HL-60/S4 (cell line): ENCODE measurements around the gene NLRC5.

Experiments used
- in situ Hi-C: fragments of 300-500 bp; cut with MboI; formaldehyde crosslinking; loops from 2 replicates; pipeline ENCODE4 v1.14.3; 2022; ENCODE audit warnings: low sequenced_read_pairs

Gene NLRC5

DNA sequence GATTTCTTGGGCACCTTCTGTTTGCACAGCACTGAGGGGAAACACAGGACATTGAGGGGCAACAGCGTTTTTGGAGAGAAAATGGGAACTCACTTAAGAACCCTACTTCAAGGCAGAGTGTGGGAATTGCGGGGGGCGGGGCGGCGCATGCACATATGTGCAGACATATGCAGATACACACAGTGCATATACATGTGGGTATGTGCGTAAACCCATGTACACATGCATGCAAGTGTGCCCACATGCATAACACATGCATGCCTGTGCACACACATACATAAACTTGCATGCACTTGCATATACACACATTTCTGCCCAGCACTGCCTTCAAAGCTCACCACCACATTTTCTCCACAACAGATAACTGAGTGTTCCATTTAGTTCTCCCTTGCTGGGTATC is 32.4 kb downstream of the NLRC5 start:
- in situ Hi-C loops: no loop called here

DNA sequence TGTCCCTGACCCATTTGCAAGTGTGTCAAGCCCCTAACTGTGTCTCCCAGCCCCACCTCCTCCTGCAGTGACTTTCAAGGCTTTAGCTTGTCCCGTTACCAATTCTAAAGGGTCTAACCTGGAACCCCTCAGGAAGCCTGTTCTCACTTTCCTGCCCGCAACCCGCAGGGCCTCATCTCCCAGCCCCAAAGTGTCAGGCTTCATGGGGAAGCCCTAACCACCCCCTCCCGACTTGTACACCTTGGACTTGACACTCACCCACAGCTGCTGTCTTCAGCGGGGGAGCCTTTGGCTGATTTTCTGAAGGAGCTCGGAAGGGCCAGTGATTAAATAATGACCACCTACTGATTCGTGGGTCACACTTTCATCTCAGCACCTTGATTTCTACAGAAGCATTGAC is 33.1 kb downstream of the NLRC5 start:
- in situ Hi-C loops: no loop called here

DNA sequence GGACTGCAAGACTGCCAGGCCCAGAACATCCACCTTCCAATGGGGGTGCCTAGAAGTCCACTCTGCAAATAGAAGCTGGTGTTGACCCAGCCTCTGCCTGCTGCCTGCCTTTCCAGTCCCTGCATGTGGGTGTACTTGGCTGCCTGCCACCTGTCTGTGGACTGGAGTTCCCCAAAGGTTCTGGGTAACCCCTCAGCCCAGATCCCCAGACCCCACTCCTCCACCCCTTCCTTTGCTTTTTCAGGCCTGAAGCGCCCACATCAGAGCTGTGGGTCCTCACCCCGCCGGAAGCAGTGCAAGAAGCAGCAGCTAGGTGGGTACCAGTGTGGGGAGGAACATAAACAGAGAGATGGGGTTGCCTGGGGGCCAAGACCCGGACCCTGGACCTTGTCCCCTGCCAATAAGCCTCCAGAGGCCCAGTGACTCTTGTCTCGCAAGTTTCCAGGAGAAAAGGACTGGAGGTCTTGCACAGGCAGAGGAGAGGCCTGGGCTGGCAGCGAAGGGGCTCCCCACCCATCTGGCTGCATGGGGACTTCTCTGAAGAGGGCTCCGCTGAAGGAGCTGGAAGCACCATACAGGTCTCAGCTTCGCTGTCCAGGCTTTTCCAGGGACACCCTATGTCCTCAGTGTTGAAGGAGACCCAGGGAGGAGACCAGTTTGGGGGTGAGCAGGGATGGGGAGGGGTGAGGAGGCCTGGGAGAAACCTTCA is 34.3 kb downstream of the NLRC5 start:
- in situ Hi-C loops: no loop called here

DNA sequence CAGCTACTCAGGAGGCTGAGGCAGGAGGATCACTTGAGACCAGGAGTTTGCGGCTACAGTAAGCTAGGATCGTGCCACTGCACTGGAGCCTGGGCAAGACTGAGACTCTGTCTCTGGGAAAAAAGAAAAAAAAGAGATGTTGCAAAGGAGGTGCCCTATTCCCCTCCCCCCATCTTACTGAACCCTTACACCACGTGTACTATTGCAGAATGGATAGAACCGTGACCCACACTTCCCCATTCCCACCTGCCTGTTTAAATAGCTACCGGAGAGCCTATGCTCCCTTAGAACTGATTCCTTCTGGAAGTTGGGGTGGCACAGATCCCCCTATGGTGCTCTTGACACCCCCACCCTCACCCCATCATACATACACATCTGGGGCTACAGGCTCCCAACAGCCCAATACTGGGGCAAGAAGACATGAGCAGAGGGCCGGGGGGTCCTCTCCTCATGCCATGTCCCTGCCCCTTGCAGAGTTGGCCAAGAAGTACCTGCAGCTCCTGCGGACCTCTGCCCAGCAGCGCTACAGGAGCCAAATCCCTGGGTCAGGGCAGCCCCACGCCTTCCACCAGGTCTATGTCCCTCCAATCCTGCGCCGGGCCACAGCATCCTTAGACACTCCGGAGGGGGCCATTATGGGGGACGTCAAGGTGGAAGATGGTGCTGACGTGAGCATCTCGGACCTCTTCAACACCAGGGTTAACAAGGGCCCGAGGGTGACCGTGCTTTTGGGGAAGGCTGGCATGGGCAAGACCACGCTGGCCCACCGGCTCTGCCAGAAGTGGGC is 35.7 kb downstream of the NLRC5 start:
- in situ Hi-C loops: no loop called here

DNA sequence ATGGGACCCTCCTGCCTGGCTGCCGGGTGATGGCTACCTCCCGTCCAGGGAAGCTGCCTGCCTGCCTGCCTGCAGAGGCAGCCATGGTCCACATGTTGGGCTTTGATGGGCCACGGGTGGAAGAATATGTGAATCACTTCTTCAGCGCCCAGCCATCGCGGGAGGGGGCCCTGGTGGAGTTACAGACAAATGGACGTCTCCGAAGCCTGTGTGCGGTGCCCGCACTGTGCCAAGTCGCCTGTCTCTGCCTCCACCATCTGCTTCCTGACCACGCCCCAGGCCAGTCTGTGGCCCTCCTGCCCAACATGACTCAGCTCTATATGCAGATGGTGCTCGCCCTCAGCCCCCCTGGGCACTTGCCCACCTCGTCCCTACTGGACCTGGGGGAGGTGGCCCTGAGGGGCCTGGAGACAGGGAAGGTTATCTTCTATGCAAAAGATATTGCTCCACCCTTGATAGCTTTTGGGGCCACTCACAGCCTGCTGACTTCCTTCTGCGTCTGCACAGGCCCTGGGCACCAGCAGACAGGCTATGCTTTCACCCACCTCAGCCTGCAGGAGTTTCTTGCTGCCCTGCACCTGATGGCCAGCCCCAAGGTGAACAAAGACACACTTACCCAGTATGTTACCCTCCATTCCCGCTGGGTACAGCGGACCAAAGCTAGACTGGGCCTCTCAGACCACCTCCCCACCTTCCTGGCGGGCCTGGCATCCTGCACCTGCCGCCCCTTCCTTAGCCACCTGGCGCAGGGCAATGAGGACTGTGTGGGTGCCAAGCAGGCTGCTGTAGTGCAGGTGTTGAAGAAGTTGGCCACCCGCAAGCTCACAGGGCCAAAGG is 36.8 kb downstream of the NLRC5 start:
- in situ Hi-C loops: no loop called here

DNA sequence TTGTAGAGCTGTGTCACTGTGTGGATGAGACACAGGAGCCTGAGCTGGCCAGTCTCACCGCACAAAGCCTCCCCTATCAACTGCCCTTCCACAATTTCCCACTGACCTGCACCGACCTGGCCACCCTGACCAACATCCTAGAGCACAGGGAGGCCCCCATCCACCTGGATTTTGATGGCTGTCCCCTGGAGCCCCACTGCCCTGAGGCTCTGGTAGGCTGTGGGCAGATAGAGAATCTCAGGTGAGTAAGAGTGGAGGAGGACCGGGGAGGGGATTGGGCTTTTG is 37.4 kb downstream of the NLRC5 start:
- in situ Hi-C loops: no loop called here

DNA sequence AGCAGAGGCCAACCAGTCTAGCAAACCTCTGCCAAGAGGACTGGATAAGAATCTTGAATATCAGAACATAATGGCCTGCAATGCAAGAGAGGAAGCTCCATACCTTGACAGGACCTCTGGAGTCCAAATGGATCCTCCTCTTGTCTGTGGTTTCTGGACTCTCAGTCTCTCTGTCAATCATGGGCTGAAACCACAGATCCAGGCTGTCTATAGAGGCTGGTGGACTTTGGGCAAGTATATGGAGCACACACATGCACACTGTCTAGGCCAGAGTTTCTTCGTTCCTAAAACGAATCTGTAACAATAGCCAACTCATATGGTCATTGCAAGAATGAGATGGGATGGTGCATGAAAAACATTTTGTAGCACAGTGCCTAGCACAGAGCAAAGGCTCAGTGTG is 37.7 kb downstream of the NLRC5 start:
- in situ Hi-C loops: no loop called here

DNA sequence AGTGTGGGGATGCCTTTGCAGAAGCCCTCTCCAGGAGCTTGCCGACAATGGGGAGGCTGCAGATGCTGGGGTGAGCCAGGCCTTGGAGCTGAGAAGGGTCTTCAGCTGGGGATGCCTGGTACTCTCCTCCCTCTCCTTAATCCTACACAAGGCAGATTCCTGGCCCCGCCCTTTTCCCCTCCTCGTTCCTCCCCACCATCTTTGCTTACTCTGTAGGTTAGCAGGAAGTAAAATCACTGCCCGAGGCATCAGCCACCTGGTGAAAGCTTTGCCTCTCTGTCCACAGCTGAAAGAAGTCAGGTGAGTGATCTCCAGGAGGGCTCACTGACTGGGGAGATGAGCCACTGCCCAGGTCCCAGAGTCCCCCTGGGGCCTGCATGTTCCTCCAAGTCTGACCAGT is 38.7 kb downstream of the NLRC5 start:
- in situ Hi-C loops: no loop called here

DNA sequence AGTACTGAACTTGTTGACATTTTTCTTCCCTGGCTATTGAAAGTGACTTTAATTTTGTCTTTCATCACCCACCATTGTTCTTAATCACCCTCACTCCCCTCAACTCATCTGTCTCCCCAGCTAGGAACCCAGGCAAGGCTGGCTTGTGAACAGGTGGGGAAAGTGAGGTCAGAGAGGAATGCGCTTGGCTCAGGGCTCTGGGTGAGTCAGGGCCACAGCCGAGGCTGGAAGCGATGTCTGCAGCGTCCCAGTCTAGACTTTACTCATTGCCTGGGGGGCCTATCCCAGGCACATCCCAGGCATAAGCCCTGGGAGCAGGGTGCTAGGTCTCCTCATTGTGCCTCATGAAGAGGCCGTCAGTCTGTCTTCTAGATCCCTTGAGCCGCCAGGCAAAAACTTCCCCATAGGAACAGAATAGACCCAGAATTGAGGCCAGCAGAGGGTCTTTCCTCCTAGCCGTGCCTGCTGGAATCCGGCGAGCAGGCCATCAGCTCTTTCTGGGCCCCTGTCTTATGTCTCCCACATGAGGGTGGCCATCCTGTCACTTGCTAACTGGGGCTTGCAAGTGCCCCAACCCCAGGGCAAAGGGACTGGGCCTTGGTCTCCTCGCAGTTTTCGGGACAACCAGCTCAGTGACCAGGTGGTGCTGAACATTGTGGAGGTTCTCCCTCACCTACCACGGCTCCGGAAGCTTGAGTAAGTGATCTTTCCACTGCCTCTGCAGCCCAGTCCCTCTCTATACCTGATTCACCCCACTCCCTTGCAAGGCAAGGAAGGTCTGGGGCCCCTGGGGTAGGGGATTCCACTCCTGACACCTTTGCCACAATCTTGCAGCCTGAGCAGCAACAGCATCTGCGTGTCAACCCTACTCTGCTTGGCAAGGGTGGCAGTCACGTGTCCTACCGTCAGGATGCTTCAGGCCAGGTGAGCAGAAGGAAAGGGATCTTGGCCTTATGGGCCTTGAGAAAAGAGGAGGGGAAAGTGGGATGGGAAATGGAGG is 40.1 kb downstream of the NLRC5 start:
- in situ Hi-C loops: no loop called here

DNA sequence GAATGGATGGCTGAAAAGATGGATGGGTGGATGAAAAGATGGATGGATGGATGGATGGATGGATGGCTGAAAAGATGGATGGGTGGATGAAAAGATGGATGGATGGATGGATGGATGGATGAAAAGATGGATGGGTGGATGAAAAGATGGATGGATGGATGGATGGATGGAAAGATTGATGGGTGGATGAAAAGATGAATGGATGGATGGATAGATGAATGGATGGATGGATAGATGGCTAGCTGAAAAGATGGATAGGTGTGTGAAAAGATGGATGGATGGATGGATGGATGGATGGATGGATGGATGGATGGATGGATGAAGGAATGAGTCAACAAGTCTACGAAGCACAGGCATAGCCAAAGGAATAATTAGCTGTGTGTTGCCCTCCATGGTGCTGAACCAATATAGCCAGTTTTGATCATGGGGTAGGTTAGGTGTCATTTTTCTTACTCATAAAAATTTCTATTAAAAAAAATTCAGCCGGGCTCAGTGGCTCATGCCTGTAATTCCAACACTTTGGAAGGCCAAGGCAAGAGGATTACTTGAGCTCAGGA is 41.1 kb downstream of the NLRC5 start:
- in situ Hi-C loops: no loop called here

DNA sequence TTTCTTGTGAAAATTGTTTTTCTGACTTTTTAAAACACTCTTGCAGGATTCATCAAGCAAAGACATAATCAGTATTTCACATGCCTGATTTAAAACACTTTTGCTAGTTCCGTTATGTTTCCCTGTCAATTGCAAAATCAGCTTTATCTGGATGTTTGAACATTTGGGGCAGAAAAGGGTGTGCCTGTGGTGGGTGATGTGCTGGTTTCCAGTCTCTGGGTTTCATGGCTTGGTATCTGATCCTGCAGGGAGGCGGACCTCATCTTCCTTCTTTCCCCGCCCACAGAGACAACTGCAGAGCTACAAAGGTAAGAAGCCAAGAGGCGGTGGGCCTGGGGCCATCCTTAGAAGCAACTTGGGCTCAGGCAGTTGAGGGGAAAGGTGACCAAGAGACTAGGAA is 41.8 kb downstream of the NLRC5 start:
- in situ Hi-C loops: no loop called here

DNA sequence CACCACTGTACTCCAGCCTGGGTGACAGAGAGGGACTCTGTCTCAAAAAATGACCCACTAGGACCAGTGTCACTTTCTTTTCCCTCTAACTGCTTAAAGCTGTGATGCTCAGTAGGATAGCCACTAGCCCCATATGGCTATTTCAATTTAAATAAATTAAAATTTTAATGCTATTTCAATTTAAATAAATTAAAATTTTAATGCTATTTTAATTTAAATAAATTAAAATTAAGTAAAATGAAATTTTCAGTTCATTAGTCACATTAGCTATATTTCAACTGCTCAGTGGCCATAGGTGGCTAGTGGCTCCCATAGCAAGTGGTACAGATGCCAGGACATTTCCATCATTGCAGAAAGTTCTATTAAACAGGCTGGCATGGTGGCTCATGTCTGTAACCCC is 43.0 kb downstream of the NLRC5 start:
- in situ Hi-C loops: no loop called here

DNA sequence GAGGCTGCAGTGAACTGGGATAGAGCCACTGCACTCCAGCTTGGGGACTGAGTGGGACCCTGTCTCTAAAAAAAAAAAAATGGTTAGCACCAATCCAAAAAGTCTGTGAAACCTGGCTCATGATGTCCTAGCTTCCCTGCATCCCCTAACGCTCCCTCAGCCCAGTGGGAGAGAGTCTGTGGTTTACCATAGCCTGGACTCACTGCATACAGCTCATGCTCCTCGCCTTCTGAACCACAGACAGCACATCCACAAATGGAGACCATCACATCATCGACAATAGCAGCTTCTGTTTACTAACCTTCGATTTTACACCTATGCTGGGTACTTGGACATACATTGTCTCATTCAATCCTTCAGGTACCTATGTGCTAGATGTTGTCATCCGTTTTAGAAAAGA is 43.6 kb downstream of the NLRC5 start:
- in situ Hi-C loops: no loop called here

DNA sequence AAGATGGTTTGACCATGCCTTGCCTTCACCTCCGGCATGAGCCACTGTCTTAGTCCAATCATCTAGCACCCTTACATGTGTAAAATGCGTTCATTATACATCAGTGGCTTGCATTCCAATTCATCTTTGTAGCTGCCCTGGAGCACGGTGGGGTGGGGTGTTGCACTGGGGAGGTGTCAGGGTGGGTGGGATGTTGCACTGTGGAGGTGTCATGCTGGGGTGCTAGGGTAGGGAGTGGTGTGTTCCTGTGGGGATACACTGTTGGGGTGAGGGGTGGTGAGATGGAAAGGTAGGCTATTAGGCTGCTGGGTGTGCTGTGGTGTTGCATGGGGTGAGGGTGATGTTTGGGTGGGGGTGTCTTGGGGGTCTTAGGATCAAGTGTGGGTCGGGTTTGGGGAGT is 47.0 kb downstream of the NLRC5 start:
- in situ Hi-C loops: no loop called here

DNA sequence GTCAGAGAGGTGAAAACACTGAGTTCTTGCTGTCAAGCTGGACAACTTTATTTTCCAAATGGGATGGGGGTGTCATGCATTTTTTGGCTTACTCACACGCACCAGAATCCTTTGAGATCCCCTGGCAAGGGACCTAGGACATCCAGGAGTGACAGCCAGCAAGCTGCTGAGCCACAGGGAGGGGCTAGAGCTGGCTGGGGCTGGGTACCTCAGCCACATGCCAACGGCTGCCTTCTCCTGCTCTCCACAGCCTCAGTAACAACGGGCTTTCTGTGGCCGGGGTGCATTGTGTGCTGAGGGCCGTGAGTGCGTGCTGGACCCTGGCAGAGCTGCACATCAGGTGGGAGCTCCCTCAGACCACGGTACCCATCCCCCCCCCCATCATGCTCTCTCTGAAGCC is 47.6 kb downstream of the NLRC5 start:
- in situ Hi-C loops: no loop called here

DNA sequence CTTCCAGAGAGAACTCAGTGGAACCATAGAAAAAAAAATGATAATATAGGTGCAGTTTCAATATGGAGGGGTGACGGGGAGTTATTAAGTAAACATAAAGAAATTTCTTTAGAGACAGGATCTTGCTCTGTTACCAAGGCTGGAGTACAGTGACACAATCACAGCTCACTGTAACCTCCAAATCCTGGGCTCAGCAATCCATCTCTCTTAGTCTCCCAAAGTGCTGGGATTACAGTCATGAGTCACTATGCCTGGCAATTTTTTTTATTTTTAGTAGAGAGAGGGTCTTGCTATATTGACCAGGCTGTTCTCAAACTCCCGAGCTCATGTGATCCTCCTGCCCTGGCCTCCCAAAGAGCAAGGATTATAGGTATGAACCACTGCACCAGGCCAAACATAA is 48.8 kb downstream of the NLRC5 start:
- in situ Hi-C loops: no loop called here

DNA sequence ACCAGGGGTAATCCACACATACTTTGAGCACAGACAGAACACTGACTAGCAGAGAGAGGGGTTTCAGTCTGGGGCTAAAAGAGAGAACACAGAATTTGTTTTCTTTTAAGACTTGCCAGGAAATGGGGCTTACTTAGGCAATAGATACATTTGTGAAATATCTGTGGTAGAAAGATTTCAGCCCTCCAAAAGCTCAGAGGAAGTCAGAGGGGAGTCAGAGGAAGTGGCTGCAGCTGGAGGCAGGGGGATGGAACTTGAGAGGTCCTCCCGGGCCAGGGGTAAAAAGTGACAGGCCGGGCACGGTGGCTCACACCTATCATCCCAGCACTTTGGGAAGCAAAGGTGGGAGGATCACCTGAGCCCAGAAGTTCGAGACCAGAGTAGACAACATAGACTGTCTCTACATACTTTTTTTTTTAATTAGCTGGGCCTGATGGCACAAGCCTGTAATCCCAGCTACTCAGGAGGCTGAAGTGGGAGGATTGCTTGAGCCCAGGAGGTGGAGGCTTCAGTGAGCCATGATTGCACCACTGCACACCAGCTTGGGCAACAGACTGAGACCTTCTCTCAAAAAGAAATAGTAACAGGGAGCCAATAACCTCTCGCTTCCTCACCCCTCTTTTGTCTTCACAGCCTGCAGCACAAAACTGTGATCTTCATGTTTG is 49.9 kb downstream of the NLRC5 start:
- in situ Hi-C loops: no loop called here

DNA sequence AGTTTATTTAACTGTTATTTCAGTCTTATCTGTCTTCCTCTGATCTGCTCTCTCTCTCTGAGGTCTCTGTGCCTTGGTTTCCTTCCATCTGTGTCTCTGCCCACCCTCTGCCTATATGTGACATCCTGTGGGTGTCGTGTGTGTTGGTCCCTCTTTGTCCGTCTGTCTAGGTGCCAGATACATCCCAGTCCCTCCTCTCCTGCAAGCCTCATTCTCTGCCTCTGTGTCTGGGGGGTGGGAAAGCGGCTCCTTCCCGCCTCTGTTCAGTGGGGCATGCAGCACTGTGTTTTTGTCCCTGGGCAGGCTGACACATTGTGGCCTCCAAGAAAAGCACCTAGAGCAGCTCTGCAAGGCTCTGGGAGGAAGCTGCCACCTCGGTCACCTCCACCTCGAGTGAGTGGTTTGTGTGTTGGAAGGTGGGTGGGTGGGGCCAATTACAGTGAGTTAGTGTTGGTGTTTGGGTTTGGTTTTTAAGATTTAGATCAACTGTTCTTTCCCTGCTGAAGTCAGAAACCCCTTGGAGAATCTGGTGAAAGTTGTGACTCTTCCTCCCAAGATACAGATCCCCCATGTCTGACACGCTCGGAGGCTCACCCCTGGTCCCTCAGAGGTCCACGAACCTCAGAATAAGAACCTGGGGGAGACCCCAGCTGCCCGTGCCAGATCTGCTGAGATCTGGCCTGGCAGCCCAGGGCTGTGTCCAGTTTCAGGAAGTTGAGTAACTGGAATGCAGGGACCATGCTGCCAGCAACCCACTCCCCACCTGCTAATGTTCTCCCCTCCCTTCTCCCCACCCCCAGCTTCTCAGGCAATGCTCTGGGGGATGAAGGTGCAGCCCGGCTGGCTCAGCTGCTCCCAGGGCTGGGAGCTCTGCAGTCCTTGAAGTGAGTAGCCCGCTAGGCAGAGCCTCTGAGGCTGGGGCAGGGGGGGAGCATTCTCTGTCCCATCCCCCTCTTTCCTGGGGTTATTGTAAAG is 52.1 kb downstream of the NLRC5 start:
- in situ Hi-C loops: no loop called here
